Choroid plexus epithelial cell (primary cell): ENCODE measurements around the gene CDH15.

Experiments used
- DNase-seq: peaks from one replicate; pipeline ENCODE4 v3.0.0-alpha.2; 2010; ENCODE audit warnings: low read depth
- H3K4me3 ChIP-seq: 2 replicates; pipeline ENCODE4 v1.5.1; 2011; ENCODE audit warnings: low read depth, mild to moderate bottlenecking, control low read depth, low read length, moderate library complexity
- TF ChIP-seq, protein P1 (sequence below): conservative IDR thresholded peaks from 2 replicates; pipeline ENCODE4 v1.5.1; 2011; ENCODE audit warnings: low read depth, mild to moderate bottlenecking, control low read depth, inconsistent platforms, low read length, moderate library complexity

The CDH15 gene

DNA sequence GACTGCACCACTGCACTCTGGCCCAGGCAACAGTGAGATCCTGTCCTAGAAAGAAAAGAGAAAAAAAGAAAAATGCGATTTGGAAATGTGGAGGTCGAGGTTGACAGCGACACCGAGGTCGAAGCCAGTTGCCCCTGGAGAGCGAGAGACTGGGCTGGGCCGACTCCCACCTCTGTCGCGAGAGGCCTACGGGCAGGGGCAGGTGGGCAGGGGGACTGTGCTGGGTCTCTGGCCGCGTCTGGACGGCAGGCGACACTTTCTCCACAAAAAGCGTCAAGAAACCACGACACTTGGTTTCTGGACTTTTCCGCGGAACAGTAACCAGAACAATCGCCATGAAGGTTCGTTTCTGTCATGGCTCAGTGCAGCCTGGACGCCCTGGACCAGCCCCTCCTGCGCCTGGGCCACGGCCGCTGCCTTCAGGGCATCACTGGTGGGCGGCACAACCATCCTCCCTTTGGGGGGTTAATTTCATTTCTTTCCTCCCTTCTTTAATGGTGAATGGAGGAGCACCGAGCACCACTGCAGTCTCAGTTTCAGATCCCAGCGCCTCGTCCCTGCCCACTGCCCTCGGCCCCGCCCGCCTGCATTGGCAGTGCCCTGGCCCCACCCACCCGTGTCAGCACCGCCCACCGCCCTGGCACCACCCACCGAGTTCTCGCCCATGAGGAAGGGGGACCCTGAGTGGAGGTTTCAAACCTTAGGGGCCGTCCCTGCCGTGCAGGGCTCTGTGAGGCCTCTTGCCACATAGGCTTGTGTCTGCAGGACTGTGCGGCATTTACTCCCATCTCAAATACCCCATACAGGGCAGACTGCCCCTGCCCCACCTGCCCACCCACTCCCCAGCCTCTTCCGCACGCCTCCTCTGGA is 18.5 kb upstream of the CDH15 start:
- DNase-seq = no peak
- TF ChIP-seq, protein P1, sequence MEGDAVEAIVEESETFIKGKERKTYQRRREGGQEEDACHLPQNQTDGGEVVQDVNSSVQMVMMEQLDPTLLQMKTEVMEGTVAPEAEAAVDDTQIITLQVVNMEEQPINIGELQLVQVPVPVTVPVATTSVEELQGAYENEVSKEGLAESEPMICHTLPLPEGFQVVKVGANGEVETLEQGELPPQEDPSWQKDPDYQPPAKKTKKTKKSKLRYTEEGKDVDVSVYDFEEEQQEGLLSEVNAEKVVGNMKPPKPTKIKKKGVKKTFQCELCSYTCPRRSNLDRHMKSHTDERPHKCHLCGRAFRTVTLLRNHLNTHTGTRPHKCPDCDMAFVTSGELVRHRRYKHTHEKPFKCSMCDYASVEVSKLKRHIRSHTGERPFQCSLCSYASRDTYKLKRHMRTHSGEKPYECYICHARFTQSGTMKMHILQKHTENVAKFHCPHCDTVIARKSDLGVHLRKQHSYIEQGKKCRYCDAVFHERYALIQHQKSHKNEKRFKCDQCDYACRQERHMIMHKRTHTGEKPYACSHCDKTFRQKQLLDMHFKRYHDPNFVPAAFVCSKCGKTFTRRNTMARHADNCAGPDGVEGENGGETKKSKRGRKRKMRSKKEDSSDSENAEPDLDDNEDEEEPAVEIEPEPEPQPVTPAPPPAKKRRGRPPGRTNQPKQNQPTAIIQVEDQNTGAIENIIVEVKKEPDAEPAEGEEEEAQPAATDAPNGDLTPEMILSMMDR = no peak
- no peak overlapping the region for H3K4me3 ChIP-seq

DNA sequence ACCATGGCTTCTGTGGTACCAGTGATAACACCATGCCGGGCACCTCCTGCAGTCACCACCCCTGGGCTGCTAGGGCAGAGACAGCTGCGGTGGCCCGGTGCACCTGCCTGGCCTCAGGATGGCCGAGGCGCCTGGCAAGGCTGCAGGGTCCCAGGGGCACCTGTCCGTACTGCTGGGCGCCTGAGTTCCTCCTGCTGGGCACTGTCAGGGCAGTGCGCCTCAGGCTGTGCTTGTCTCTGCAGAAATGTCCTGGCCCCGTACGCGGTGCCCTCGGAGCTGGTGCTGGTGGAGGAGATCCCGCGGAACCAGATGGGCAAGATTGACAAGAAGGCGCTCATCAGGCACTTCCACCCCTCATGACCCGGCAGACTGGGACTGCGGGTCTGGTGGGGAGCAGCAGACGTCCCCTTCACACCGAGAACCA is 17.7 kb upstream of the CDH15 start:
- TF ChIP-seq, protein P1 = no peak
- no peak for DNase-seq
- H3K4me3 ChIP-seq = no peak overlapping the region

- DNase-seq = no peak
- TF ChIP-seq, protein P1 = no peak
- no peak overlapping the region for H3K4me3 ChIP-seq
Observed at GRCh38 chr16:89154390-89155183, 17.0 kb upstream of the CDH15 start.

- TF ChIP-seq, protein P1 = no peak
- DNase-seq = peak; percentile 85
- H3K4me3 ChIP-seq = no peak overlapping the region
Observed at GRCh38 chr16:89155184-89155679, 16.3 kb upstream of the CDH15 start.

DNA sequence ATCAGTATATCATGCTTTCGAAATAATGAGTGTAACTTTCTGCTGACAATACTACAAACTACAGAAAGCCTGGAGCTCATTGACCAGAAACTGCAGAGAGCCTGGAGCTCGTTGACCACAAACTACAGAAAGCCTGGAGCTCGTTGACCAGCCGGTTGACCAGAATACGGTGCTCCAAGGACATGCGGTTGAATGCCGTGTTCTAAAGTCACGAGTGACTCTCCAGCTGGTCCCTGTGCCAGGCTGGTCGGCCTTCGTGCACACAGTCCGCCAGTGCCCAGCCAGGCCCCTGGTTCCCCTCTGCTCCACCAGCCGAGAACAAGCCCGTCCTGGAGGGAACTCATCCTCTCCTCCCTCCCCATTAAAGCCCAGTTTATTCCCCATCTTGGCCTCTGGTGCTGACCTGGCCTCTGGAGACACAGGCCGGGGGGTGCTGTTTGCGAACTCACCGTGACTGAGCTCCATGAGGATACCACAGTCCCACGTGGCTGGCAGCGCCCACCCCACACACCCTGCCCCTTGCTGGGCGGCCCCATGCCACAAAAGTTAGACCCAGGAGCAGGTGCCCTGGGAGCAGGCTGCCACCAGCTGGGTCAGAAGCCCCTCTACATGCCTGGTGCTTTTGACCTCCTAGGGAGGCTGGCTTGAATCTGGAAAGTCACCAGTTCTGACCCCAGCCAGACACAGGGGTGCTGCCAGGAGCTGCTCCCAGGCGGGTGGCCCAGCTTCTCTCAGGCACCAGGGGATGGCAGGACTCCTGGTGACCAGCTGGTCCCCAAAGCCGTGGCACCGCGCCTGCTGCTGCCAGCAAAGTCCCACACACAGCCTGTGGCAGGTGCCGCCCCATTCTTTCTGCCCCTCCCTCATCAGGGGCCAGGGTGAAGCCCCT is 15.5 kb upstream of the CDH15 start:
- no peak overlapping the region for H3K4me3 ChIP-seq
- DNase-seq = peak; percentile 15
- TF ChIP-seq, protein P1 = no peak
